Testis (tissue), 2 donors: Measurements from ENCODE around the gene PVALEF.

ENCODE experiments used
- POLR2A ChIP-seq: fragments of 450-650 bp; IDR thresholded peaks from one replicate; pipeline ENCODE4 v1.6.1; 2017; ENCODE audit warnings: antibody characterized with exemption, mild to moderate bottlenecking, moderate library complexity
- TF ChIP-seq, protein P1 (sequence below), 3 experiments: fragments of 450-650 bp in 2 of 3; fragments of 200-600 bp in 1 of 3; sonication (generic) in 1 of 3; IDR thresholded peaks; one replicate each; pipeline ENCODE4 v1.5.1; 2016 to 2019; ENCODE audit warnings: antibody characterized with exemption in 3 of 3, mild to moderate bottlenecking in 2 of 3, moderate library complexity in 1 of 3

DNA sequence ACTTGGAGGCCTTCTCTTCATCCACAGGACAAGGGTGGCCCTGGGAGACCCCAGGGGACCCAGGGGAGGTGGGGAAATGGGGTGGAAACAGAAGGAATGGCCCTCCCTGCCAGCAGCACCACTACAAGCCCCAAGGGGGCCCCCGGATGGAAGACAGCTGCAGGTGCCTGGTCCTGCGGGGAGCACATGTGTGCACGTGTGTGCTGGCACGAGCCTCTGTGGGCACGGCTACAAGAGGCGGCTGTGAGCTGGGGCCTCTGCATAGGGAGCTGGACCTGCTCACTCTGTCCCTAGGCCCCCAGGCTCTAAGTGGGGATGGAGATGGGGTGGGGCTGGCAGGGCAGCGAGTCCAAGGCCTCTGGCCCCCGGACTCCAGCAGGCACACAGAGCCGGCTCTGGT, 13.9 kb downstream of the PVALEF start:
- TF ChIP-seq, protein P1, sequence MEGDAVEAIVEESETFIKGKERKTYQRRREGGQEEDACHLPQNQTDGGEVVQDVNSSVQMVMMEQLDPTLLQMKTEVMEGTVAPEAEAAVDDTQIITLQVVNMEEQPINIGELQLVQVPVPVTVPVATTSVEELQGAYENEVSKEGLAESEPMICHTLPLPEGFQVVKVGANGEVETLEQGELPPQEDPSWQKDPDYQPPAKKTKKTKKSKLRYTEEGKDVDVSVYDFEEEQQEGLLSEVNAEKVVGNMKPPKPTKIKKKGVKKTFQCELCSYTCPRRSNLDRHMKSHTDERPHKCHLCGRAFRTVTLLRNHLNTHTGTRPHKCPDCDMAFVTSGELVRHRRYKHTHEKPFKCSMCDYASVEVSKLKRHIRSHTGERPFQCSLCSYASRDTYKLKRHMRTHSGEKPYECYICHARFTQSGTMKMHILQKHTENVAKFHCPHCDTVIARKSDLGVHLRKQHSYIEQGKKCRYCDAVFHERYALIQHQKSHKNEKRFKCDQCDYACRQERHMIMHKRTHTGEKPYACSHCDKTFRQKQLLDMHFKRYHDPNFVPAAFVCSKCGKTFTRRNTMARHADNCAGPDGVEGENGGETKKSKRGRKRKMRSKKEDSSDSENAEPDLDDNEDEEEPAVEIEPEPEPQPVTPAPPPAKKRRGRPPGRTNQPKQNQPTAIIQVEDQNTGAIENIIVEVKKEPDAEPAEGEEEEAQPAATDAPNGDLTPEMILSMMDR (IDR thresholded peaks at IDR 0.05), result no peak
- no peak for TF ChIP-seq POLR2A
